Heart left ventricle (tissue), 16 donors: ENCODE data around the gene RNASE12. TPM values are rescaled to one million over a fixed set of nuclear protein-coding genes. Genes with fewer than 3 reads are reported as not detected.

Experiments
- ATAC-seq, 4 donors: fragments of 200-7000 bp; cut with Tn5 transposase; one replicate each; pipeline ENCODE4 v1.9.1; 2020 to 2022; ENCODE audit warnings: moderate library complexity in 4 of 4, mild to moderate bottlenecking in 3 of 4, moderate number of reproducible peaks in 1 of 4
- DNase-seq, 5 donors: peaks; one replicate each; pipeline ENCODE4 v3.0.0-alpha.2; 2020
- H3K27ac ChIP-seq, 12 donors: fragments of 200-600 bp; sonication (generic) in 4 of 12; one replicate each; pipeline versions ENCODE4 v1.5.0 to v1.8.0; 2016 to 2022; ENCODE audit warnings: mild to moderate bottlenecking in 2 of 12
- H3K27me3 ChIP-seq, 9 donors: fragments of 200-600 bp; sonication (generic) in 2 of 9; one replicate each; pipeline versions ENCODE4 v1.5.1 to v1.8.0; 2016 to 2022; ENCODE audit warnings: mild to moderate bottlenecking in 3 of 9
- H3K36me3 ChIP-seq, 9 donors: fragments of 200-600 bp; sonication (generic) in 2 of 9; one replicate each; pipeline versions ENCODE4 v1.5.0 to v1.8.0; 2018 to 2022; ENCODE audit warnings: mild to moderate bottlenecking in 2 of 9
- H3K4me1 ChIP-seq, 12 donors: fragments of 200-600 bp; sonication (generic) in 4 of 12; one replicate each; pipeline versions ENCODE4 v1.5.0 to v1.8.0; 2016 to 2022; ENCODE audit warnings: mild to moderate bottlenecking in 3 of 12
- H3K4me3 ChIP-seq, 12 donors: fragments of 200-600 bp; sonication (generic) in 4 of 12; one replicate each; pipeline versions ENCODE4 v1.5.0 to v1.8.0; 2017 to 2022; ENCODE audit warnings: mild to moderate bottlenecking in 9 of 12, moderate library complexity in 4 of 12
- H3K9me3 ChIP-seq, 12 donors: fragments of 200-600 bp; sonication (generic) in 4 of 12; one replicate each; pipeline versions ENCODE4 v1.5.0 to v1.8.0; 2016 to 2022; ENCODE audit warnings: mild to moderate bottlenecking in 1 of 12
- POLR2A ChIP-seq, 2 donors: fragments of 450-650 bp; IDR thresholded peaks; one replicate each; pipeline ENCODE4 v1.6.1; 2017; ENCODE audit warnings: antibody characterized with exemption in 2 of 2, mild to moderate bottlenecking in 2 of 2, moderate library complexity in 2 of 2
- WGBS, 4 donors: extraction: QIAGEN DNeasy Blood & Tissue Kit in 2 of 4; methylation state at CpG; one replicate each; pipeline versions ENCODE4 v1.1.5 to v1.1.7; 2013 to 2018; 5-methylcytosine and 5-hydroxymethylcytosine counted together
- intact Hi-C, 10 donors: fragments of 100-400 bp; cut with DNase I; formaldehyde crosslinking; loops; one replicate each; pipeline versions ENCODE4 v1.11.1 to v1.14.2; 2022
- polyA plus RNA-seq, 2 donors: library from polyadenylated mRNA; stranded (reverse); fragments of 200-250 nt; gene quantifications; one replicate each; pipeline ENCODE4 v1.2.3, GENCODE V29; 2013
- total RNA-seq, 9 donors: library from RNA; depleted of rRNA in 2 of 9; stranded (reverse); fragments of >200 nt in 2 of 9; fragmentation: NEBNext Ultra II Directional in 3 of 9; extraction: Animal tissue kit (Norgen Biotek cat#: 25700) in 3 of 9; gene quantifications; one replicate each; pipeline versions ENCODE4 v1.1.0 to v1.2.4, GENCODE V29; 2016 to 2023
- TF ChIP-seq, protein P1 (sequence below), 12 donors: fragments of 200-600 bp; sonication (generic) in 4 of 12; IDR thresholded peaks; one replicate each; pipeline versions ENCODE4 v1.5.0 to v1.8.0; 2018 to 2022; ENCODE audit warnings: antibody characterized with exemption in 12 of 12, mild to moderate bottlenecking in 5 of 12
- donor health status: ischemic (EF 13 %, LVEDD 7.1; RV severe dilation, severe dysfunction).
- donor health status: healthy with polysubstance abuse.
- donor health status: DM: no; HTN: yes; CAD: no.
- donor health status: DM: no; HTN: no; CAD: no.
- donor health status: ischemic (EF 25% LVEDD 6.9; RV normal size, moderate dysfunction).
- donor health status: ischemic (EF 25% LVEDD 5.7; RV mildly dilated, moderate dysfunction).
- donor health status: healthy.
- donor health status: DM: yes; HTN: yes; CAD: no.
- donor health status: ischemic (EF 35%, LVEDD 5.7; RV mildly dilated, moderate dysfunction).
- donor health status: nonischemic (EF 11% LVEDD 7.7; RV severe dilation, severe dysfunction).
- donor health status: DM: yes; HTN: yes; CAD: no.
- donor health status: PGD.
- donor health status: ischemic (EF 29% LVEDD 5.4; RV normal size, mild dysfunction).
- donor health status: nonischemic (EF 23%, LVEDD 6.1; RV moderate dilation, normal function).

Gene RNASE12
- total and polyA plus RNA-seq, 11 donors = not detected

DNA sequence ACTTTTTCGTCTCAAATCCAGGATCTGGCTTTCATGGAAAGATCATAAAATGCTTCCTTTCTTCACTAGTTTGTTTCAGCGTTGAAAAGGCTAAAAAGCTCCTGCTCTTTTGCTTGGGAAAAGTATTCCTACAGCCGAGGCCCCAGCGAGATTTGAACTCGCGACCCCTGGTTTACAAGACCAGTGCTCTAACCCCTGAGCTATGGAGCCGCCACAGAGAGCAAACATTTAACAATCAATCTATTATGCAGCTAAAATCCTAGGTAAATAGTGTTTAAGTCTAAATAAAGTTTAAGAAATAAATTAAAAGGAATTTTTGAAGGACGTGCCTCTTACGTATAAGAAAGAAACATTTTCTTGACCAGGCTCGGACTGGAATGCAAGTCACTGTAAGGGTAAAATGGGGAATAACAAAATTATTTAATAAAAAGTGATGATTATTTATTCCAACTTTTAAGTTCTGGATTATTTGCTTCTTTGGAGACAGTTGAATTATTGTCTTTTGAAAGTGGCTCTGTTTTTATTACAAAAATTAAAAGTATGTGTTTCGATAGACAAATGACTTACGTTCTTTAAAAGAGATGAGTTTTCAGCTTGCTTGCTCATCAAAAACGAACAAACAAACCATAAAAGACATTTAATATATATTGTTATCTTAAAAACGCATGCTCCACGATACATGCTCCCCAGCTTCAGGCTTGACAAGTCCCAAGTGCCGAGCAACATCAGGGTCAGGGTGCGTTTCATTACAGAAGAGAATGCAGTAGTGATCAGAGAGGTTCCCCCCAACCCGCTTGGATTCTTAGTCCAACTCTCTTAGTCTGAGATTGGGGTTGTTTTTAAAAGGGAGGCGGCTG is 40.1 kb upstream of the RNASE12 start:
- Histone ChIP-seq H3K9me3 (no peaks in the 10 kb centered on the region), H3K27ac (no peak overlapping the region), H3K4me3 (peak overlapping the region in 11 of 12 donors; percentile 1 to 48 (median 37)), H3K4me1 (peaks cover 0 to 39% (median 17%) of the 10 kb centered on the region in 12 donors), H3K36me3 (no peaks in the 10 kb centered on the region), H3K27me3 (peaks cover 0 to 69% (median 8%) of the 10 kb centered on the region in 9 donors)
- 2 to 4% (median 2%) methylated on average over 18 to 19 of the region's 19 CpGs for WGBS, 4 donors
- TF ChIP-seq POLR2A (IDR thresholded peaks at IDR 0.05) = no peak
- TF ChIP-seq, protein P1, sequence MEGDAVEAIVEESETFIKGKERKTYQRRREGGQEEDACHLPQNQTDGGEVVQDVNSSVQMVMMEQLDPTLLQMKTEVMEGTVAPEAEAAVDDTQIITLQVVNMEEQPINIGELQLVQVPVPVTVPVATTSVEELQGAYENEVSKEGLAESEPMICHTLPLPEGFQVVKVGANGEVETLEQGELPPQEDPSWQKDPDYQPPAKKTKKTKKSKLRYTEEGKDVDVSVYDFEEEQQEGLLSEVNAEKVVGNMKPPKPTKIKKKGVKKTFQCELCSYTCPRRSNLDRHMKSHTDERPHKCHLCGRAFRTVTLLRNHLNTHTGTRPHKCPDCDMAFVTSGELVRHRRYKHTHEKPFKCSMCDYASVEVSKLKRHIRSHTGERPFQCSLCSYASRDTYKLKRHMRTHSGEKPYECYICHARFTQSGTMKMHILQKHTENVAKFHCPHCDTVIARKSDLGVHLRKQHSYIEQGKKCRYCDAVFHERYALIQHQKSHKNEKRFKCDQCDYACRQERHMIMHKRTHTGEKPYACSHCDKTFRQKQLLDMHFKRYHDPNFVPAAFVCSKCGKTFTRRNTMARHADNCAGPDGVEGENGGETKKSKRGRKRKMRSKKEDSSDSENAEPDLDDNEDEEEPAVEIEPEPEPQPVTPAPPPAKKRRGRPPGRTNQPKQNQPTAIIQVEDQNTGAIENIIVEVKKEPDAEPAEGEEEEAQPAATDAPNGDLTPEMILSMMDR (IDR thresholded peaks at IDR 0.05) = no peak
- ATAC-seq = peak in 2 of 4 donors; percentile 54 to 70
- DNase-seq = no peak
- intact Hi-C loops = loop anchor here in 3 of 10 donors (5.0 kb wide), 1 partner anchor 51 kb away; the partner anchor contains the start of gene RNASE4 (in 3 of the 3)

GRCh38 chr14:20630340-20631022 is 39.3 kb upstream of the RNASE12 start:
- H3K27me3 ChIP-seq = peaks cover 0 to 77% (median 8%) of the 10 kb centered on the region in 9 donors
- 3 to 6% (median 4%) methylated on average over 23 of the region's 23 CpGs for WGBS, 4 donors
- H3K27ac ChIP-seq = no peak overlapping the region
- no peaks in the 10 kb centered on the region for H3K9me3 ChIP-seq
- DNase-seq (no peak), ATAC-seq (peak in 1 of 4 donors; percentile 12)
- TF ChIP-seq POLR2A (IDR thresholded peaks at IDR 0.05) = no peak
- TF ChIP-seq, protein P1 (IDR thresholded peaks at IDR 0.05) = no peak
- peak overlapping the region in 10 of 12 donors; percentile 14 to 48 (median 35) for H3K4me3 ChIP-seq
- H3K36me3 ChIP-seq = no peaks in the 10 kb centered on the region
- intact Hi-C loops = loop anchor here in 3 of 10 donors (5.0 kb wide), 1 partner anchor 52 kb away; the partner anchor contains the start of gene RNASE4 (in 3 of the 3)
- H3K4me1 ChIP-seq = peaks cover 0 to 46% (median 21%) of the 10 kb centered on the region in 12 donors

- TF ChIP-seq, protein P1 (IDR thresholded peaks at IDR 0.05) = no peak
- no peak for TF ChIP-seq POLR2A (IDR thresholded peaks at IDR 0.05)
- H3K4me1 ChIP-seq = peaks cover 0 to 61% (median 22%) of the 10 kb centered on the region in 12 donors
Measured at GRCh38 chr14:20628063-20628854, 37.1 kb upstream of the RNASE12 start.

More at GRCh38 chr14:20628063-20628854, 37.1 kb upstream of the RNASE12 start:
- H3K27ac ChIP-seq = no peak overlapping the region
- ATAC-seq (no peak), DNase-seq (no peak)
- H3K4me3 ChIP-seq = no peak overlapping the region
- no peaks in the 10 kb centered on the region for H3K36me3 ChIP-seq
- intact Hi-C loops = loop anchor here in 4 of 10 donors (5.0 kb wide), 1 partner anchor 54 kb away; the partner anchor contains the start of gene RNASE4 (in 4 of the 4)
- peaks cover 0 to 67% (median 2%) of the 10 kb centered on the region in 9 donors for H3K27me3 ChIP-seq
- peaks cover 0 to 6% (median 0%) of the 10 kb centered on the region in 12 donors for H3K9me3 ChIP-seq
- 41 to 54% (median 49%) methylated on average over 10 of the region's 10 CpGs for WGBS, 4 donors
